OCI-LY7 (cell line): Measurements from ENCODE around the gene PCID2. TPM values are rescaled to one million over a fixed set of nuclear protein-coding genes. Genes with fewer than 3 reads are reported as not detected.

Experiments used
- BruUV-seq: library from RNA; stranded (reverse); fragments of 400-500 nt; replicated peaks from 2 replicates; lab custom pipeline; 2021; lab: Mats Ljungman, UMichigan
- CTCF ChIA-PET: fragments of 300-600 bp; sonication (Branson Sonifier 250); formaldehyde crosslinking; loops from one replicate; lab custom pipeline; 2022; ENCODE audit warnings: antibody characterized with exemption; ENCODE audit not compliant: unreplicated experiment; lab: Charles Lee
- POLR2A ChIA-PET: fragments of 300-600 bp; sonication (Branson Sonifier 250); formaldehyde crosslinking; loops from one replicate; lab custom pipeline; 2022; ENCODE audit warnings: antibody characterized with exemption; lab: Charles Lee
- DNase-seq: peaks from one replicate; pipeline ENCODE4 v3.0.0-alpha.2; 2015; ENCODE audit warnings: low spot score
- H2AFZ ChIP-seq: fragments of 200-600 bp; sonication (generic), shearing (Covaris generic); 2 replicates; pipeline ENCODE4 v1.6.1; 2014; ENCODE audit warnings: mild to moderate bottlenecking, antibody characterized with exemption, low read length, moderate library complexity
- H3K27ac ChIP-seq: fragments of 200-600 bp; sonication (generic); 2 replicates; pipeline ENCODE4 v1.5.1; 2014; ENCODE audit warnings: mixed run types, low read depth, mild to moderate bottlenecking, moderate library complexity, low read length, inconsistent platforms; ENCODE audit not compliant: poor library complexity, severe bottlenecking
- H3K36me3 ChIP-seq: fragments of 200-600 bp; sonication (generic); 2 replicates; pipeline ENCODE4 v1.6.1; 2014; ENCODE audit warnings: mild to moderate bottlenecking, antibody characterized with exemption, low read length, moderate library complexity, mixed read lengths; ENCODE audit not compliant: insufficient read depth
- H3K4me1 ChIP-seq: fragments of 200-600 bp; sonication (generic); 2 replicates; pipeline ENCODE4 v1.5.1; 2014; ENCODE audit warnings: mild to moderate bottlenecking, low read length; ENCODE audit not compliant: insufficient read depth, poor library complexity, severe bottlenecking
- H3K4me2 ChIP-seq: fragments of 200-600 bp; sonication (generic); 2 replicates; pipeline ENCODE4 v1.6.1; 2014; ENCODE audit warnings: mild to moderate bottlenecking, low read length
- H3K4me3 ChIP-seq: fragments of 200-600 bp; sonication (generic); 2 replicates; pipeline ENCODE4 v1.5.1; 2014; ENCODE audit warnings: mild to moderate bottlenecking, low read depth, low read length; ENCODE audit not compliant: poor library complexity, severe bottlenecking
- H3K79me2 ChIP-seq: fragments of 200-600 bp; sonication (generic); 2 replicates; pipeline ENCODE4 v1.6.1; 2016; ENCODE audit warnings: low read depth, mild to moderate bottlenecking, low read length, moderate library complexity, mixed read lengths; ENCODE audit not compliant: insufficient read depth
- H3K9me2 ChIP-seq: fragments of 200-600 bp; sonication (generic); 2 replicates; pipeline ENCODE4 v1.6.1; 2016; ENCODE audit warnings: mild to moderate bottlenecking, low read length, mixed read lengths; ENCODE audit not compliant: insufficient read depth
- H3K9me3 ChIP-seq: fragments of 200-600 bp; sonication (generic); 2 replicates; pipeline ENCODE4 v1.6.1; 2014; ENCODE audit warnings: mild to moderate bottlenecking, mixed run types, low read length, mixed read lengths
- H4K20me1 ChIP-seq: fragments of 200-600 bp; sonication (generic); 2 replicates; pipeline ENCODE4 v1.6.1; 2014; ENCODE audit warnings: mild to moderate bottlenecking, antibody characterized with exemption, low read length, moderate library complexity, mixed read lengths; ENCODE audit not compliant: insufficient read depth
- CTCF ChIP-seq: fragments of 200-600 bp; sonication (generic); conservative IDR thresholded peaks from 2 replicates; pipeline ENCODE4 v1.5.1; 2014; ENCODE audit warnings: mild to moderate bottlenecking, antibody characterized with exemption, low read length, moderate library complexity, mixed read lengths
- EZH2phosphoT487 ChIP-seq: fragments of 200-600 bp; sonication (generic); IDR thresholded peaks from 2 replicates; pipeline ENCODE4 v1.6.1; 2018; ENCODE audit warnings: low read depth, borderline replicate concordance, mild to moderate bottlenecking, mixed run types, antibody characterized with exemption, low read length, moderate library complexity, mixed read lengths
- intact Hi-C: fragments of 100-400 bp; cut with micrococcal nuclease; formaldehyde crosslinking; loops from one replicate; pipeline ENCODE4 v1.10.0; 2022; ENCODE audit not compliant: unreplicated experiment
- total RNA-seq, 2 experiments: library from RNA; depleted of rRNA in 1 of 2; stranded (reverse); fragments of >200 nt in 1 of 2; shearing (Covaris generic) in 1 of 2; gene quantifications; 2 replicates each; pipeline ENCODE4 v1.2.3, GENCODE V29; 2014 to 2022

The PCID2 gene
- total RNA-seq, 2 experiments from 2014 or later, result 30.2 to 41.9 TPM

- BruUV-seq, result no TSS peak
- Histone ChIP-seq H3K4me1 (no peaks in the 10 kb centered on the region), H3K27ac (no peak overlapping the region), H3K4me2 (no peak overlapping the region), H4K20me1 (no peaks in the 10 kb centered on the region), H3K9me2 (no peaks in the 10 kb centered on the region), H3K36me3 (peaks cover 18% of the 10 kb centered on the region), H3K79me2 (no peaks in the 10 kb centered on the region), H3K4me3 (no peak overlapping the region), H3K9me3 (no peaks in the 10 kb centered on the region), H2AFZ (no peak overlapping the region)
- TF ChIP-seq EZH2phosphoT487, result no peak
- no peak for TF ChIP-seq CTCF
- intact Hi-C loops, result no loop called here
- CTCF ChIA-PET, result no interaction called here
- DNase-seq, result no peak
- POLR2A ChIA-PET, result no interaction called here
Observed at GRCh38 chr13:113172419-113172926, 36.0 kb downstream of the PCID2 start.

GRCh38 chr13:113171250-113172125, 37.0 kb downstream of the PCID2 start:
- BruUV-seq, result no TSS peak
- Histone ChIP-seq H3K9me2 (no peaks in the 10 kb centered on the region), H3K4me1 (no peaks in the 10 kb centered on the region), H3K27ac (no peak overlapping the region), H3K36me3 (peaks cover 14% of the 10 kb centered on the region), H3K4me3 (no peak overlapping the region), H4K20me1 (no peaks in the 10 kb centered on the region), H3K9me3 (no peaks in the 10 kb centered on the region), H2AFZ (no peak overlapping the region), H3K79me2 (no peaks in the 10 kb centered on the region), H3K4me2 (no peak overlapping the region)
- no peak for TF ChIP-seq EZH2phosphoT487
- no peak for TF ChIP-seq CTCF
- no peak for DNase-seq
- ChIA-PET CTCF (no interaction called here), POLR2A (no interaction called here)
- intact Hi-C loops, result no loop called here

GRCh38 chr13:113170511-113170910, 38.0 kb downstream of the PCID2 start:
- H3K79me2 ChIP-seq, result no peaks in the 10 kb centered on the region
- H4K20me1 ChIP-seq, result no peaks in the 10 kb centered on the region
- H2AFZ ChIP-seq, result no peak overlapping the region
- TF ChIP-seq EZH2phosphoT487, result no peak
- TF ChIP-seq CTCF, result no peak
- ChIA-PET CTCF (no interaction called here), POLR2A (no interaction called here)
- H3K9me2 ChIP-seq, result no peaks in the 10 kb centered on the region
- no peak overlapping the region for H3K4me2 ChIP-seq
- no peak for DNase-seq
- H3K36me3 ChIP-seq, result 0 out of 2 replicates have a peak, but pooled peaks cover 7% of the 10 kb centered on the region
- intact Hi-C loops, result no loop called here
- H3K27ac ChIP-seq, result no peak overlapping the region
- no peaks in the 10 kb centered on the region for H3K4me1 ChIP-seq
- no TSS peak for BruUV-seq
- no peak overlapping the region for H3K4me3 ChIP-seq
- no peaks in the 10 kb centered on the region for H3K9me3 ChIP-seq
